BJ (cell line): Measurements from ENCODE around the gene ARF5. TPM values are rescaled to one million over a fixed set of nuclear protein-coding genes. Genes with fewer than 3 reads are reported as not detected.

Source experiments
- CTCF ChIA-PET: fragments of 350-600 bp; formaldehyde crosslinking; extraction: SDS; loops from one replicate; lab custom pipeline; 2021; ENCODE audit warnings: antibody characterized with exemption, inconsistent platforms; lab: Yijun Ruan, JAX
- POLR2A ChIA-PET: fragments of 300-600 bp; sonication (Branson Sonifier 250); formaldehyde crosslinking; extraction: SDS; loops from one replicate; lab custom pipeline; 2021; ENCODE audit warnings: antibody characterized with exemption; lab: Charles Lee
- DNase-seq: peaks from one replicate; pipeline ENCODE4 v3.0.0-alpha.2; 2011; ENCODE audit warnings: low read depth
- H3K27me3 ChIP-seq: 2 replicates; pipeline ENCODE4 v1.6.0; 2011; ENCODE audit warnings: low read length; ENCODE audit not compliant: control insufficient read depth, insufficient read depth
- H3K36me3 ChIP-seq: 2 replicates; pipeline ENCODE4 v1.5.1; 2011; ENCODE audit warnings: low read length; ENCODE audit not compliant: control insufficient read depth, insufficient read depth
- H3K4me3 ChIP-seq: 2 replicates; pipeline ENCODE4 v1.5.1; 2011; ENCODE audit warnings: low read depth, mild to moderate bottlenecking, control low read depth, low read length
- polyA plus RNA-seq: library from polyadenylated mRNA; depleted of rRNA; stranded (reverse); fragments of >200 nt; gene quantifications from 2 replicates; pipeline ENCODE4 v1.2.3, GENCODE V29; 2011
- TF ChIP-seq, protein P1 (sequence below): IDR thresholded peaks from 2 replicates; pipeline ENCODE4 v1.5.1; 2011; ENCODE audit warnings: low read depth, mild to moderate bottlenecking, control low read depth, inconsistent platforms, low read length, moderate library complexity; ENCODE audit not compliant: insufficient read depth

The ARF5 gene
- polyA plus RNA-seq, 1 experiment: 208 TPM

DNA sequence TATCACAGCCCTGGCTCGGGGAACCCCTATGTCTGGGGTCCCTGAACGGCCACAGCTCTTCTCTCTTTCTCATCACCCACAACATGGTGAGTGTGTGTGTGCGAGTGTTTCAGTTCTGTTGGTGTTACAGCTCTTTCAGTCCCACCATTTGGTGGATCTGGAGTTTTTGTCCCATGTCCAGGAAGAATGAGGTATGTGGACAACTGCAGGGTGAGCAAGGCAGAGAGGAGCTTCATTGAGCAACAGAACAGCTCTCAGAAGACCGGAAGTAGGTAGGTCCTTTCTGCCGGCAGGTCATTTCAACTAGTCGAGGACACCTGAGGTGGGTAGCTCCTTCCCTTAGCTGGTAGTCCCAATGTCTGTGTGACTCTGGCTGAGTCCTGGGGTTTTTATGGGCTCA is 20.2 kb downstream of the ARF5 start:
- TF ChIP-seq, protein P1, sequence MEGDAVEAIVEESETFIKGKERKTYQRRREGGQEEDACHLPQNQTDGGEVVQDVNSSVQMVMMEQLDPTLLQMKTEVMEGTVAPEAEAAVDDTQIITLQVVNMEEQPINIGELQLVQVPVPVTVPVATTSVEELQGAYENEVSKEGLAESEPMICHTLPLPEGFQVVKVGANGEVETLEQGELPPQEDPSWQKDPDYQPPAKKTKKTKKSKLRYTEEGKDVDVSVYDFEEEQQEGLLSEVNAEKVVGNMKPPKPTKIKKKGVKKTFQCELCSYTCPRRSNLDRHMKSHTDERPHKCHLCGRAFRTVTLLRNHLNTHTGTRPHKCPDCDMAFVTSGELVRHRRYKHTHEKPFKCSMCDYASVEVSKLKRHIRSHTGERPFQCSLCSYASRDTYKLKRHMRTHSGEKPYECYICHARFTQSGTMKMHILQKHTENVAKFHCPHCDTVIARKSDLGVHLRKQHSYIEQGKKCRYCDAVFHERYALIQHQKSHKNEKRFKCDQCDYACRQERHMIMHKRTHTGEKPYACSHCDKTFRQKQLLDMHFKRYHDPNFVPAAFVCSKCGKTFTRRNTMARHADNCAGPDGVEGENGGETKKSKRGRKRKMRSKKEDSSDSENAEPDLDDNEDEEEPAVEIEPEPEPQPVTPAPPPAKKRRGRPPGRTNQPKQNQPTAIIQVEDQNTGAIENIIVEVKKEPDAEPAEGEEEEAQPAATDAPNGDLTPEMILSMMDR: no peak
- Histone ChIP-seq H3K4me3 (no peak overlapping the region), H3K27me3 (peaks cover 1% of the 10 kb centered on the region), H3K36me3 (no peaks in the 10 kb centered on the region)
- CTCF ChIA-PET: interaction anchor here (0.6 kb wide), 1 partner anchor 15 kb away, joined by 3 read pairs; no protein-coding TSS in a partner anchor
- no peak for DNase-seq
- POLR2A ChIA-PET: no interaction called here

DNA sequence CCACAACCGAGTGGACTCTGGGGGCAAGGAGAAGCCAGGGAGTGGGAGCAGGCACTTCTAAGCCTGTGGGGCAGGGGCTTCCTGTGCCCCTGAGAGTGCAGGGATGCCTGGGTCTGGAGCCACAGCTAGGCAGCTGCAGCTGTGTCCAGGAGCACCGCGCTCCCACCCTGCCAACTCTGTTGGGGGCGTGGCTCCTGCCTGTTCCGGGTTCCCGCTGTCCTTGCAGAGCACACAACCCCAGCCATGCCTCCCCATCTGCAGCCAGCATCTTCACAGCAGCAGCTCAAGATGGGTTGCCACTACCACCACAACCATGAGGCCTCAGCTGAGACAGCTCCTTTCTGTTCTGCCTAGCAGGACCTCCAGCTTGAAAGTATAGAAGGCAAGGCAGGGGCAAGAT is 21.1 kb downstream of the ARF5 start:
- CTCF ChIA-PET: interaction anchor here (0.6 kb wide), 1 partner anchor 573 kb away, joined by 3 read pairs; no protein-coding TSS in a partner anchor

DNA sequence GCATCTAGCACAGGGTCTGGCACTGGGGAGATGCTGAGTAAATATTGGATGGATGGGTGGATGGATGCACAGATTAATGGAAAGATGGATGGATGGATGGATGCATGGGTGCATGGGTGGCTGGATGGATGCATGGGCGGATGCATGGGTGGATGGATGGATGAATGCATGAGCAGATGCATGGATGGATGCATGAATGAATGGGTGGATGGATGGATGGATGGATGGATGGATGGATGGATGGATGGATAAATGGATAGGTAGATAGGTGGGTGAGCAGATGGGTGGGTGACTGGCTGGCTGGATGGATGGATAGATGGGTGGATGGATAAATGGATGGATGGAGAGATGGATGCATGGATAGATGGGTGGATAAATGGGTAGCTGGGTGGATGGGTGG is 24.1 kb downstream of the ARF5 start:
- H3K36me3 ChIP-seq: no peaks in the 10 kb centered on the region
- peaks cover 22% of the 10 kb centered on the region for H3K27me3 ChIP-seq
- ChIA-PET POLR2A (no interaction called here), CTCF (no interaction called here)
- DNase-seq: no peak
- TF ChIP-seq, protein P1: no peak
- no peak overlapping the region for H3K4me3 ChIP-seq

More for the DNA sequence above, 21.1 kb downstream of the ARF5 start:
- TF ChIP-seq, protein P1: no peak
- POLR2A ChIA-PET: no interaction called here
- no peak for DNase-seq
- Histone ChIP-seq H3K27me3 (peaks cover 4% of the 10 kb centered on the region), H3K36me3 (no peaks in the 10 kb centered on the region), H3K4me3 (no peak overlapping the region)

DNA sequence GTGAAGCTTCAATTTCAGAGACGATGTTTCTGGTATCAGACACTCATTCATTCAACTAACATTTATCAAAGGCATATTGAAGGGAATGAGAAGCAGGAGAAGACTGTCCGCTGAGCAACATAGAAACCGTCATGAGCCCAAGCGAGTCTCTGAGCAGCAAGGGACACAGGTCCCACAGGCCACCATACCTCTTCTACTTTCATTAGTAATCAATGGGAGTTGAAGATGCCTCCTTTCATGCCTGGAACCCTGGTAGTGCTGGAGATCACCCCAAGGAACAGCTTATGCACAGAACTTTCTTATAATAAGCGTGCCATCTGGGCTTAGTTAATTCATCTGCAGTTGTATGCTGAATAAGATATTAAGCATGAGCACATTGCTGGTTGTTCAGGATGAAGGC is 28.5 kb downstream of the ARF5 start:
- ChIA-PET CTCF (interaction anchor here (1.0 kb wide), 1 partner anchor 17 kb away, joined by 3 read pairs; no protein-coding TSS in a partner anchor), POLR2A (no interaction called here)
- TF ChIP-seq, protein P1: no peak
- Histone ChIP-seq H3K36me3 (no peaks in the 10 kb centered on the region), H3K27me3 (peaks cover 52% of the 10 kb centered on the region), H3K4me3 (no peak overlapping the region)
- DNase-seq: no peak

DNA sequence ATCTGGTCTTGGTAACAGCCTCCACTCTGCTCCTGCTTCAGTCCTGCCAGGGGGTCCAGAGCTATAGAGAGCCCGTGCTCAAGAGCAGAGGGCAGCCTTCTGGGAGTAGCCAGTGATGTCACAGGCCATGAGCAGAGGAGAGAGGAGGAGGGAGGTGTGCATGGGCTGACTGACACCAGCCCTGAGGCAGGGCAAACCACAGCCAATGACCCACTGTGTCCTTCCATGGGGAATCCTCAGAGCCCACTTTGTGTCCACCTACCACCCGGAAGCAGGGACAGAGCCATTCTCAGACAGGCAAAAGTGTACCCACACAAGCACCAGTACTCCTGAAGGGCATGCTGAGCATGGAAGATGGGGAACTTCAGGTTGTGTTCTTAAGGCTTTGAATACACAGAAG is 29.8 kb downstream of the ARF5 start, which contains the start of gene PAX4:
PAX4 (minus strand) TSS at position 101 of the 400 bp plus-strand sequence. CDS start 2,214 bp downstream, outside the sequence.
- H3K4me3 ChIP-seq: no peak within 1 kb of the TSS
- CTCF ChIA-PET: interaction anchor here (0.6 kb wide), 2 partner anchors 38 to 90 kb away, joined by 3 read pairs; no protein-coding TSS in a partner anchor
- no peaks in the 10 kb centered on the region for H3K36me3 ChIP-seq
- no peak for DNase-seq
- peaks cover 52% of the 10 kb centered on the region for H3K27me3 ChIP-seq
- POLR2A ChIA-PET: no interaction called here
- TF ChIP-seq, protein P1: no peak
